CD4-positive, alpha-beta T cell treated with Interleukin-2 at 100 ng/mL for 4 hours (primary cell): ENCODE results near the gene RBM20.

Experiments
- DNase-seq: peaks from one replicate; pipeline ENCODE4 v3.0.0-alpha.2; 2020; ENCODE audit warnings: low spot score

Gene RBM20

GRCh38 chr10:110788620-110789385 lies 144.7 kb downstream of the RBM20 start:
- DNase-seq, result no peak

DNA sequence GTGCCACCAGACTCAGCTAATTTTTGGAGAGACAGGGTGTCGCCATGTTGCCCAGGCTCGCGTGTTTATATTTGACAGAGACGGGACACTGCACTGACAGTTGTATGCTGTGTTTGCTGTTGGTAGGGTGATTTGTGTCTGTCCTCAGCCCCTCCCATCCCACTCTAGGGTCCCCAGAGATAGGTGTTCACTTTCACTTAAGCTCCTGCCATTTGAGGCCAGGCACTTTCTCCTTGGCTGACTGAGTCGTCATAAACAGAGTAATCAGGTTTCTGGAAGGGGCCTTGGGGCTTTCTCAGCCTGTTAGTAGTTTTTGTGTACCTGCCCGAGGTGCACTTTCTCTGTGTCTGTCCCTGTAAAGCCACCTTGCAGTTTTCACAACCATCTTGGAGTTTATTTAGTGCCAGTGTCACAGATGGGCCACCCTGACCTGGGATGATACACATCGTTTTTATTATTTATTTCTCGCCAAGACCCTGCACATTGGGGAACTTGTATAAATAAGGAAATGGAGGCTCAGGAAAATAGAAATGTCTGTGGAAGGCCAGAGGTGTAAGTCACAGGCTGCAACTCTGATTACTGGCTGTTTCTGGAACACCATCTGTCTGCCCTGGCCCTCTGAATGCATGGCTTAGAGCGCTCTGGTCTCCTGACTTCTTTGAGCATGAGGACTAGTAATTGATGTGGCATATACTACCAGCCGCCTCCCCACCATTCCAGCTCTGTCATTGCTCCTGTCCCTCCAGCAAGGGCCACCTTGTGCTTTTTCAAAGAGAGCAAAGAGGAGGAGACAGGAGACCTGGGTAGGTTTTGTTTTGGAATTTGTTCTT lies 145.7 kb downstream of the RBM20 start:
- no peak for DNase-seq

DNA sequence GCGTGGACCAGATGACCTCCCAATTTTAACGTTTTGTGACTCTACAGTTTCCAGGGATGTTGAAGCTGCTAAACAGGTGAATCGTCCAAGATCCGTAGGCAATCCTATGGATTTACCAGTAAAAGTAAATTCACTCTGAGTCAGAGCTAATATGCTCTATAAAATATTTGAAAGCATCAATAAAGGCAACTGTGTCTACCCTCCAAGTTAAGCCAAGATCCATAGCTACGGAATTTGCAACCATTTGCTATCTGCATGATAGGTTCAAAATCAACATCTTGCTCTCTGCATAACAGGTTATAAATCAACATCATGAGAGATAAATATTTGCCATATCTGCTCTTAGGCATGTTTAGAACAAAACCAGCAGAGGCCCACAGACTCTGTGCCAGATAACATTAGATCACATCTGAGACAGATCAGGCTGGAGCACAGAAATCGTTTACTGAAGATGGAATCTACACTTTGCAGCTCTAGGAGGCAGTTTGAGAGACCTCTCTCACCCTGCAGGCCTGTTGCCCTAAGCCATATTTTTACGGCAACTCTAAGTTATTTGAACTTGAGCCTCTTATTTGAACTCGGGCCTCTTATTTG lies 146.9 kb downstream of the RBM20 start:
- DNase-seq, result no peak

- no peak for DNase-seq
Observed at GRCh38 chr10:110791541-110792073, 147.5 kb downstream of the RBM20 start.

GRCh38 chr10:110792476-110793125 lies 148.5 kb downstream of the RBM20 start:
- no peak for DNase-seq

DNA sequence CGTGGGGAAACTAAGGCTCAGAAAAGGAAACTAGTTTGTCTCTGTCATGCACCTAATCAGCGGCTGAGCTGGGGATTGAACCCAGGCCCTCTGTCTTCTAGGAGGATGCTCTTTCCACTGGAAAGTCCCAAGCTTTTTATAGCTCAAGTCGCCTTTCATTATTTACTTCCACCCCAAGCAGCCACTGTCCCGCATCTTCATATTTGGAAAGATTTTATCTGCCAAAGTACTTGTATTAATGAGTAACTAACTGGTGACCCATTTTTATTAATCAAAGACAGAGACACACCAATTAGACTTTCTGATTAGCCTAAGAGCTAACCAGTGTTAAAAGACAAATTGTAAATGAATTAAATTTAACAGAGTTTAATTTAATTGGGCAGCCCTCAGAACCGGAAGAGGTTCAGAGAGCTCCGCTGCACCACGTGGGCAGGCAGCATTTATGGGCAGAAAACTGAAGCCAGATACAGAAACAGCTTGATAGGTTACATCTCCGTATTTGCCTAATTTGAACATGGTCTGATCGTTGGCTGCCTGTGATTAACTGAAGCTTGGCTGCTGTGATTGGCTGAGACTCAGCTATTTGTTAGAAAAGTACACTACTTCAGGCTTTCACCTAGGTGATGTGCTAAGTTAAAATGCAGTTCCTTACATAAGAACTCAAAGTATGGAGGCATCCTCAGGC lies 149.1 kb downstream of the RBM20 start:
- DNase-seq, result no peak

GRCh38 chr10:110793886-110794285 lies 149.8 kb downstream of the RBM20 start:
- DNase-seq, result no peak

GRCh38 chr10:110794808-110795207 lies 150.7 kb downstream of the RBM20 start:
- no peak for DNase-seq

DNA sequence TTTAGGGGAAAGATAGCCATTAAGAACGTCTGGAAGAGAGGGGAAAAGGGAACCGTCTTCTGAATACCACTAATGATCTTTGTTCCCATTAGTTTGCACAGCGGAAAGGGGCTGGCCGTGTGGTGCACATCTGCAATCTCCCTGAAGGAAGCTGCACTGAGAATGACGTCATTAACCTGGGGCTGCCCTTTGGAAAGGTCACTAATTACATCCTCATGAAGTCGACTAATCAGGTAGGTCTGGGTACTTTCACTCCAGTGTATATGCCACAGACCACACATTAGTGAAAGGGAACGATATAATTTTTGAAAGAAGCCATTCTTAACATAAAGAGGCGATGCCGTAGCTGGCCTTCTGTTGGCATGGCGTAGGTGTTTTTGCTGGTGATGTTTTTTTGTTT lies 153.3 kb downstream of the RBM20 start:
- no peak for DNase-seq

- DNase-seq, result no peak
Observed at GRCh38 chr10:110798340-110798739, 154.2 kb downstream of the RBM20 start.

DNA sequence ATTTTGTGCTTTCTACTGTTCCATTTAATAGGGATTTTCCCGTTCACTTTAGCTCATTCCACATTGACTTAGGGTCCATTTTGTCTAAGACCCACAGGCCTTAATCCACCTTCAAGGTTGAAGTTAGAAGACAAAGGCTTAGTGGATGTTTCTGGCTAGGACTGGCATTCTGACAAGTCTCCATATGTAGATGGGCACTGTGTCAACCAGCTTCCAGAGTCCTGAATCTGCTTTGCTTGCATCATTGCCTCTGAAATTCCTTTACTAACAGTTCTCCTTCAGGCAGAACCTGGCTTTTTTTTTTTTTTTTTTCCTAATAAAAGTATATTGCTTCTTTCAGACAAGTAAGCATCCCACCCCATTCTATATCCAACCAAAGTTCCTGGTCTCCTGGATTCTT lies 158.0 kb downstream of the RBM20 start:
- no peak for DNase-seq

- peak; percentile 40 for DNase-seq
Observed at GRCh38 chr10:110802551-110803238, 158.6 kb downstream of the RBM20 start.

DNA sequence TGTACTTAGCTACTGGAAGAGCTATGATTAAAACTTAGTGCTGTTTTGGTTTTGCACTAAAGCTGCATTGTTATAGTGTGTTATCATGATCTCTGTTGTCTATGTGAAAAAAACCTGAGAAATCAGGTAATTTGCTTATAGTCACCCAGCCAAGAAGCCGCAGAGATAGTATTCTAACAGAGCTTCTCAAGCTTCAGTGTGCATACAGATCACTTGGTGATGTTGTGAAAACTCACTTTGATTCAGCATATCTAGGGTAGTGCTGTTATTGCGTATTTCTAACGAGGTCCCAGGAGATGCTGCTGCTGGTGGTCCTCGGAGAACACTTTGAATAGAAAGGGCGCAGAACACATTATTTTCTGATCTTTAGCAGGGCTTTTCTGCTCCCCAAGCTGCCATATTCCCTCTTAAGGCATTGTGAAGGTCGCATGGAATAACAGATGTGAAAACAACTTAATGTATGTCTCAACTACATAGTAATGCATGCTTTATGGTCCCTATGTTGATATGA lies 159.2 kb downstream of the RBM20 start:
- no peak for DNase-seq

- peak; percentile 51 for DNase-seq
Observed at GRCh38 chr10:110803830-110804338, 159.7 kb downstream of the RBM20 start.

DNA sequence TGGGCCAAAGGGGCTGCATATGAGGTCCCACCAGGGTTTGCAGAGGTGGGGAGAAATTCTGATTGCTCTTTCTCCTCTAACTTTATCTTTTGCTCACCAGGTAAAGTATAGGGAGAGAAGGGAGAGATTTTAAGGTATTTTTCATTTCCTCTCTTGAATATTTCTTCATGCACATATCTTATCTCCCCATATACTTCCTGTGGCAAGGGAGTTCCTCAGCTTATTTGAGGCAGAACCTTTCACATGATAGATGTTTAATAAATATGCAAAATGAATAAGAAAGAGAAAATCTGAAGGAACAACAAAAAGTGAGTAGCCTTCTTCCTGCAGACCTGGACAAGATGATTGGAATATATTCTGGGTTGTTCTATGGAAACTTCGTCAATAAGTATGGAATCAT lies 160.2 kb downstream of the RBM20 start:
- DNase-seq, result no peak

- DNase-seq, result no peak
Observed at GRCh38 chr10:110805292-110805691, 161.2 kb downstream of the RBM20 start.

GRCh38 chr10:110806335-110806734 lies 162.2 kb downstream of the RBM20 start:
- DNase-seq, result no peak

- no peak for DNase-seq
Observed at GRCh38 chr10:110808123-110808522, 164.0 kb downstream of the RBM20 start.

GRCh38 chr10:110808615-110809014 lies 164.5 kb downstream of the RBM20 start:
- DNase-seq, result no peak

DNA sequence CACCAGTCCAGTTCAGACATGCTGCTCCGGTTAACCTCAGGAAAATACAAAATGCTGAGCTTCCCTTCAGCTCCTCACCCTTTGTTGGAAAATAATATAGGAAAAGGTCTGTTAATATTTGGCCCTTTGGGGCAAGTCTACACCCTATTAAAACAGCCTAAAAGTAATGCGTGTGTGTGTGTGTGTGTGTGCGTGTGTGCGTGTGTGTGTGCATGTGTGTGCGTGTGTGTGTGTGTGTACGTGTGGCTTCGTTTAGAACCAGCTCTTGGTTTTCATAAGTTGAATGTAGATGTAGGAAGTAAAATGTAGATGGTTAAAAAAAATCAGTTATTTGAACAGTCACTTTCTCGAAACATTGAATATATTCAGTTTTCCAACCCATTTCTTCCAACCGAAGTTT lies 166.5 kb downstream of the RBM20 start:
- no peak for DNase-seq
